Measurements from ENCODE around the gene GALNT16.
"Not testable (repeated sequence)": the region's sequence is repeated elsewhere in the genome, so short reads cannot be mapped to it uniquely, and the experiment has no call there.

The GALNT16 gene

GRCh38 chr14:69260190-69260860 lies 367 bp downstream of the GALNT16 start:
- DNase-seq (ENCODE audit: low read depth, low spot score): no peak

GRCh38 chr14:69260861-69261564 lies 1.1 kb downstream of the GALNT16 start:
- DNase-seq (ENCODE audit: low read depth, low spot score): no peak

DNA sequence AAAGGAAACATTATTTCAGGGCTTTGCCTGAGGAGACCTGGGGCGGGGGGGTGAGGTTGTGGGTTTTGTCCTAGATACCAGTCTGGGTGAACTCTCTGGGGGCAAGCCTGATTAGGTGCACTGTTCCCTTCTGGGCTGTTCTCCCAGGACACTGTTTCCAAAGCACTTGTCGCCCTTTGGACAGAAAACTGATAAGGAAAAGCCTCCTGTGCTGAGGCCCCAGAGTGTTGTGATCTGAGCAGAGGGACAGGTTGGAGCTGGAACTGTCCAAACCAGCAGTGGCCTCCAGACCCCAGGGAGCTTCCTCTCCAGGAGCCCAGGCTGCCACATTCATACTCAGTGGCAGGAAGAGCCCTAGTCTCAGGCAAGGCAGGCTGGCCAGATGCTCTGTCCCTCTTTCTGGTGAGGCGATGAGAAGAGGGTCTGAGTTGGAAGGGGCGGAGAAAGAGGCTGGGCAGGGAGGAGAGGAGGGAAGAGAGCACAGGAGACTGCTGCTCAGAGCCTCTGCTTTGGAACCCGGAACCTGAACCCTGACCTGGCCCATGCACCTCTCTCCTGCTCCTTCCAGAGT lies 1.9 kb downstream of the GALNT16 start:
- no peak for DNase-seq (ENCODE audit: low read depth, low spot score)

GRCh38 chr14:69262516-69262915 lies 2.6 kb downstream of the GALNT16 start:
- DNase-seq (ENCODE audit: low read depth, low spot score): no peak

DNA sequence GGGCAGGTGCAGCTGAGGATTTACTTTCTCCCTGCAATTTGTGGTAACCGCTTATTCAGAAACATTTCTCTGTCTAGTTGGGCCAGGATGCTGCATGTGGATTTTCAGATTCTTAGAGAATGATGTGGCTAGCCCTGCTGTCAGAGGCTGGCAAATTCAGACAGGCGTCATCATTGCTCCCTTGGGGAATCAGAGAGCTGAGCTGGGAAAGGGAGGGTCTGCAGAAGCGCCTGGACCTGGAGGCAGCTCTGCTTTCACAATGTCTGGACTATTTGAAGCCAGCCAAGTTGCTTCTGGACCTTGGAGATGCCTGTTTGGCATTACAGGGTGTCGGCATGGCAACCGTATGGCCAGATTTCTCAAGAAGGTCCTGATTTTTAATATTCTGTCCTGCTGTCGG lies 3.4 kb downstream of the GALNT16 start:
- DNase-seq (ENCODE audit: low read depth, low spot score): no peak

- no peak for DNase-seq (ENCODE audit: low read depth, low spot score)
These were observed 3.8 kb downstream of the GALNT16 start for GRCh38 chr14:69263771-69264170.

DNA sequence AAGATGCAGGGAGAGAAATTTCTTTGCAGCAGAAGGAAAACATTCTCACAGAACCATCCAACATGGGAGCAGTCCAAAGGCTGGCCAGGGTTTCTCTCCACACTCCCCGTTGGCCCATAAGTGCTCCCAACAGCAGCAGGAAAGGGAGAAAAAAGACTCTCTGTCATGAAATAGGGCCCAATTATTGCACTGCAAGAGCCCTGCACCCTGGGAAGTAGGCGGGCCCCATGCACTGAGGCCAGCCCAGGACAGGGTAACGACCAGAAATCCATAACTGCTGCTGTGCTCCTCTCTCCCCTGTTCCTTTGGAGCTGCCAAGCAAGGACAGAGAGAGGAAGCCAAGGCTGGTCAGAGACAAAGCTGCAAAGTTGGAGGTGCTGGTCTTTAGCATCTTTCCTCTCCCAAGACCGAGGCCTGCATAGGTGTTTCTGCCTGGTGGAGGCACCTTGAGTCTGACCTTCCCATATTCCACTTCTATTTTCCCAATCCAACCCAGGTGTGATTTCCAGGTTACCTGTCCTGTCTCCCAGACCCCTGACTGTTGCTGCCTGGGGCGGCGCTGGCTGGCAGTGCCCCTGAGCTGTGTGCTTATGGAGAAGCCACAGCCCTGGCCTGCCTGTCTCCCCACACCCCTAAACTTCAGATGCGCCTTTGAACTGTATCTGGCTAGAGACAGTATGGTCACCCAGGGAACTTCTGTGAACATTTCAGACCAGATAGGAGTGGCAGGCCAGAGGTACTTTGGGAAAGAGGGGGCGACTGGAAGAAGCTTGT lies 6.8 kb downstream of the GALNT16 start:
- DNase-seq (ENCODE audit: low read depth, low spot score): no peak

DNA sequence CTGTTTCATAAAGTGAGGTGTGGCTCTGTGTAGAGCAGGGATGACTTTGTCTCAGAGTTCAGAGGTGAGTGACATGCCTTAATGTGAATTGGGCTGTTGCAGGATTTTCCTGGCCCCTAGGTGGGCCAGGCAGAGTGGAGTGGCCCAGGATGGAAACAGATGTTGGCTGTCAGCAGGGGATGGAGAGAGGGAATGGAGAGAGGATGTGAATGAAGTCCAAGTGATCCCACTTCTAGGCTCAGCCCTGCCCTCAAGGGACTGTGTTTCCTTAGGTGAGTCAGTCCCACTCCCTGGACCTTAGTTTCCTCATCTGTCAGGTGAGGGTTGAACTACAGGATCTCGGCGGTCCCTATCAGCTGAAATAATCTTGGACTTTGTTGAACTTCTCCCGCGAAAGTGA lies 7.5 kb downstream of the GALNT16 start:
- no peak for DNase-seq (ENCODE audit: low read depth, low spot score)

DNA sequence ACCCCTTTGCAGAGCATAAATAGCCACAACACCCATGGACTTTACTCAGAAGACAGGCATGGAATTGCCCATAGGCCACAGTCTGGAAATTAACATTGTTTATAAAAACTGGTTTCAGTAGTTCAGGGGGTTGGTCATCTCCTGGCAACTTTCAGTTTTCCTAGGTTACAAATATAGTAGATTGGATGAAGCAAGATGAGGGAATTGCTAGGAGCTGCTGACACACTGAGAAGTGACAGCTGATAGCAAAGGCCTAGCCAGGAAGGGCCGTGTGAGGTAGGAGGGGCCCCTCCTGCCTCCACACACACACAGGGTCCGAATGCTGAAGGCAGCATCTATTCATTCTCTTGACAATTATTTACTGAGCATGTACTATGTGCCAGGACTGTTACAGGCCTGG lies 8.3 kb downstream of the GALNT16 start:
- DNase-seq (ENCODE audit: low read depth, low spot score): no peak

DNA sequence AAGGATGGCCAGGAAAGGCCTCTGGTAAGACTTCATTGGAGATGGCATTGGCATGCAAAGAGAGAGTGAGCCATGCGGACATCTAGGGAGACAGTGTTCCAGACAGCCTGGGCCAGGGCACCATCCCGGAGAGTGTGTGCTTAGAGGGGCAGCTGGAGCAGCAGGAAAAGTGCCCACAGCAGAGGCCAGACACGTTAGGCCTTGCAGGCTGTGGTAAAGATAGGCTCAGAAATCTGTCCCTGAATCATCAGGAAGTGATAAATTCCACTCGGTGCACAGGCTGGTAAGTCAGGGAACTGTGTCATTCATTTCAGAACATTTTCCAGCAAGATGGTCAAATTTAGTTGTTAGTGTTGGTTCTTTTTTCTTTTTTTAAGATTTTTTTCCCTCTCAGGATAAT lies 8.8 kb downstream of the GALNT16 start:
- DNase-seq (ENCODE audit: low read depth, low spot score): no peak

DNA sequence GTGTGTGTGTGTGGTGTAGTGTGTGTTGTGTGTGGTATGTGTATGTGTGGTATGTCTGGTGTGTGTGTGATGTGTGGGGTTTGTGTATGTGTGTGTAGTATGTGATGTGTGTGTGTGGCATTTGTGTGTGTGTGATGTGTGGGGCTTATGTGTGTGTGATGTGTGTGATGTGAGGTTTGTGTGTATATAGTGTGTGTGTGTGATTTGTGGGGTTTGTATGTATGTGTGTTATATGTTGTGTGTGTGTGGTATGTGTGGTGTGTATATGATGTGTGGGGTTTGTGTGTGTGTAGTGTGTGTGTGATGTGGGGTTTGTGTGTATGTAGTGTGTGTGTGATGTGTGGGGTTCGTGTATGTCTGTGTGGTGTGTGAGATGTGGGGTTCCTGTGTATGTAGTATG lies 9.4 kb downstream of the GALNT16 start:
- no peak for DNase-seq (ENCODE audit: low read depth, low spot score)

DNA sequence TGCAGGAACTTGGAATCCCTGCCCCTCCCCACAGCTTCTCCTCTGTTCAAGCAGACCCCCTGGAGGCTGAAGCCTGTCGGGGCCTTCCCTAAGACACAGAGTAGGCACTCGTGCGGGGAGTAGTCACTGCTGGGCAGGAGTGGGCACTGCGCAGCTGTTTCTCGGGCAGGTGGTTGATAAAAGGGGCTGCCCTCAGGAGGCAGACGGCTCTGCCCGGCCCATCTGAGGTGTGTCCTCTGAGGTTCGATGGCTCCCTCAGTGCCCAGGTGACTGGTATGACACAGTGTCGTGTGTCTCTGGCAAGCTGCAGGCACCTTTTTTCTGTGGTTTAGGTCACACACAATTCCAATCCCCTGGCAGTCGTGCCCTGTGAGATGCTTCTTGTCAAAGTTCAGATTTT lies 10.1 kb downstream of the GALNT16 start:
- DNase-seq (ENCODE audit: low read depth, low spot score): no peak

DNA sequence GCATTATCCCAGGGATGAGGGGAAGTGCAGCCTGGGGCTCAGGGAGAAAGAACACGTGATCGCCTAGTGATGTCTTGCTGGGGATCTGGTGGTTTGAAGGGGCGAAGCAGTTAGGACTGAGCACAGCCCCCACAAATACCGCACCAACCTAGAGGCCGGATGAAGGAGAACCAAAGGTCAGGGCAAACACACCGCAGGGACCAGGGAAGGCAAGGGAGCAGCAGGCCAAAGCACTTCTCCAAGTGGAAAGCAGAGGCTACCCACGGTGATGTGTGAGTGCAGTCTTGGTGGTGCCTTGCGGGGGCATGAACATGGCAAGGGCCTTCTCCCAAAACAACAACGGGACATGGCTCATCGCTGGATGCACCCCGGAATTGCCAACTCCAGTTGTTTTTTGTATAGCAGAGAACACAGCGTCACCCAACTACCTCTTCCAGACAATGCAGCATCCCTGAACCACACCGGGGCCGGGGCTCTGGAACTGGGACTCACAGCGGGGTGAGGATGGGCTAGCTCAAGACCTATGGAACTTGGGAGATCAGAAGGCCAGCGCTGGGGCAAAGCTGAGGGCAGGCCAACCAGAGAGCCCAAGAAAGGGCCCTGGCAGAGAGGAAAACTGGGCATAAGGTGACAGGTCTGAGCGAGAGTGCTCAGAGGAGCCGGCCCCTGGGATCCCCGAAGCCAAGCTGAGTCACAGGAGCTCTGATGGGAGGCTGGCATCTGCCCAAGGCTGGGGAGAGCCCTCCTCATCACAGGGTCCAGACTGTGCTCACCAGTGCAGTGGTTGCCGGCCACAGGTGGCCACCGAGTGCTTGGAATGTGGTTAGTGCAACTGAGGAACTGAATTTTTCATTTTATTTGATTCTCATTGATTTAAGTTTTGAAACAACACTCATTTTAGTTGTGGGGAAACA lies 11.1 kb downstream of the GALNT16 start:
- DNase-seq (ENCODE audit: low read depth, low spot score): no peak

DNA sequence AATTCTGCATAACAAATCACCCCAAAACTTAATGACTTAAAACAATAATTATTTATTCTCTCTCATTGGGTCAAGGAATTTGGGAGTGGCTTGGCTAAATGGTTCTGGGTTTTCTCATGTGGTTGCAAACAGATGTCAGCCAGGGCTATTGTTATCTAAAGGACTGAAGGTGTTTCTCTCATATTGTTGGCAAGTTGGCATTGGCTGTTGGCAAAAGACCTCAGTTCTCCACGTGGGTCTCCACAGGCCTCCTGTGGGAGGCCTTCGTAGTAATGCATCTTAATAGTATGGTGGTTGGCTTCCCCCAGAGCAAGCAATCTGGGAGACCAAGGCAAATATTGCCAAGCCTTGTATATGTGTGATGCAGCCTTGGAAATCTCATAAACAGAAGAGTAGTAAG lies 14.4 kb downstream of the GALNT16 start:
- no peak for DNase-seq (ENCODE audit: low read depth, low spot score)

- no peak for DNase-seq (ENCODE audit: low read depth, low spot score)
These were observed 15.4 kb downstream of the GALNT16 start for GRCh38 chr14:69275331-69275730.

DNA sequence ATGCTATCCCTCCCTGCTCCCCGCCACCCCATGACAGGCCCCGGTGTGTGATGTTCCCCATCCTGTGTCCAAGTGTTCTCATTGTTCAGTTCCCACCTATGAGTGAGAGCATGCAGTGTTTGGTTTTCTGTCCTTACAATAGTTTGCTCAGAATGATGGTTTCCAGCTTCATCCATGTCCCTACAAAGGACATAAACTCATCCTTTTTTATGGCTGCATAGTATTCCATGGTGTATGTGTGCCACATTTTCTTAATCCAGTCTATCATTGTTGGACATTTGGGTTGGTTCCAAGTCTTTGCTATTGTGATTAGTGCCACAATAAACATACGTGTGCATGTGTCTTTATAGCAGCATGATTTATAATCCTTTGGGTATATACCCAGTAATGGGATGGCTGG lies 17.4 kb downstream of the GALNT16 start:
- not testable (repeated sequence) for DNase-seq (ENCODE audit: low read depth, low spot score)

- no peak for DNase-seq (ENCODE audit: low read depth, low spot score)
These were observed 20.9 kb downstream of the GALNT16 start for GRCh38 chr14:69280746-69281291.

- no peak for DNase-seq (ENCODE audit: low read depth, low spot score)
These were observed 21.7 kb downstream of the GALNT16 start for GRCh38 chr14:69281450-69282169.

GRCh38 chr14:69282448-69282847 lies 22.5 kb downstream of the GALNT16 start:
- no peak for DNase-seq (ENCODE audit: low read depth, low spot score)

- no peak for DNase-seq (ENCODE audit: low read depth, low spot score)
These were observed 24.2 kb downstream of the GALNT16 start for GRCh38 chr14:69284170-69284569.

All from iPS DF 19.7 (cell line).